ENCODE data around the gene MRPS18B. TPM values are rescaled to one million over a fixed set of nuclear protein-coding genes. Genes with fewer than 3 reads are reported as not detected.
A peak's percentile ranks its signal among the peaks of the same experiment; 100 is the strongest.

MRPS18B gene
- total and polyA plus RNA-seq, 2 of the 13 experiments (the other 11 are each of a cell fraction or from before 2014, with no cell fraction given): 125 to 131 TPM

GRCh38 chr6:30616811-30617564, 652 bp upstream of the MRPS18B start, which contains the start of gene PPP1R10 (continued):
- TF ChIP-seq HMGXB3 (CRISPR knock-in tag; IDR thresholded peaks at IDR 0.05; ENCODE audit: borderline replicate concordance): peak; percentile 4; the same call in 1 of the 2 replicates
- no peak; the same call in 1 of the 2 replicates for TF ChIP-seq ETV5 (CRISPR knock-in tag; IDR thresholded peaks at IDR 0.05; ENCODE audit: borderline replicate concordance)
- TF ChIP-seq, protein P1, sequence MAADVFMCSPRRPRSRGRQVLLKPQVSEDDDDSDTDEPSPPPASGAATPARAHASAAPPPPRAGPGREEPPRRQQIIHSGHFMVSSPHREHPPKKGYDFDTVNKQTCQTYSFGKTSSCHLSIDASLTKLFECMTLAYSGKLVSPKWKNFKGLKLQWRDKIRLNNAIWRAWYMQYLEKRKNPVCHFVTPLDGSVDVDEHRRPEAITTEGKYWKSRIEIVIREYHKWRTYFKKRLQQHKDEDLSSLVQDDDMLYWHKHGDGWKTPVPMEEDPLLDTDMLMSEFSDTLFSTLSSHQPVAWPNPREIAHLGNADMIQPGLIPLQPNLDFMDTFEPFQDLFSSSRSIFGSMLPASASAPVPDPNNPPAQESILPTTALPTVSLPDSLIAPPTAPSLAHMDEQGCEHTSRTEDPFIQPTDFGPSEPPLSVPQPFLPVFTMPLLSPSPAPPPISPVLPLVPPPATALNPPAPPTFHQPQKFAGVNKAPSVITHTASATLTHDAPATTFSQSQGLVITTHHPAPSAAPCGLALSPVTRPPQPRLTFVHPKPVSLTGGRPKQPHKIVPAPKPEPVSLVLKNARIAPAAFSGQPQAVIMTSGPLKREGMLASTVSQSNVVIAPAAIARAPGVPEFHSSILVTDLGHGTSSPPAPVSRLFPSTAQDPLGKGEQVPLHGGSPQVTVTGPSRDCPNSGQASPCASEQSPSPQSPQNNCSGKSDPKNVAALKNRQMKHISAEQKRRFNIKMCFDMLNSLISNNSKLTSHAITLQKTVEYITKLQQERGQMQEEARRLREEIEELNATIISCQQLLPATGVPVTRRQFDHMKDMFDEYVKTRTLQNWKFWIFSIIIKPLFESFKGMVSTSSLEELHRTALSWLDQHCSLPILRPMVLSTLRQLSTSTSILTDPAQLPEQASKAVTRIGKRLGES (CRISPR knock-in tag; IDR thresholded peaks at IDR 0.05; ENCODE audit: borderline replicate concordance): no peak
- peak; percentile 99 for TF ChIP-seq POLR2G (IDR thresholded peaks at IDR 0.05; ENCODE audit: low read depth, low read length)
- TF ChIP-seq BRF2 (CRISPR knock-in tag; IDR thresholded peaks at IDR 0.05): peak; percentile 85; the same call in 1 of the 2 replicates
- no peak for TF ChIP-seq ZBTB20 (CRISPR knock-in tag; IDR thresholded peaks at IDR 0.05; ENCODE audit: borderline replicate concordance, low read depth)
- 0 out of 2 replicates have a peak, but pooled peaks have one; percentile 68 for TF ChIP-seq SNAPC2 (CRISPR knock-in tag; IDR thresholded peaks at IDR 0.05)
- peak; percentile 57 for TF ChIP-seq PAXIP1 (CRISPR knock-in tag; conservative IDR thresholded peaks at IDR 0.05)
- TF ChIP-seq ZNF570 (CRISPR knock-in tag; IDR thresholded peaks at IDR 0.05; ENCODE audit: borderline replicate concordance): no peak

Measured in HepG2 (cell line).